Colonic mucosa (tissue), 4 donors: ENCODE results near the gene MBD3. TPM values are rescaled to one million over a fixed set of nuclear protein-coding genes. Genes with fewer than 3 reads are reported as not detected.

Experiments
- DNase-seq: peaks from one replicate; pipeline ENCODE4 v3.0.0-alpha.2; 2020
- H3K27ac ChIP-seq: fragments of 200-600 bp; one replicate; pipeline ENCODE4 v1.8.0; 2021
- H3K27me3 ChIP-seq: fragments of 200-600 bp; one replicate; pipeline ENCODE4 v1.8.0; 2021
- H3K36me3 ChIP-seq: fragments of 200-600 bp; one replicate; pipeline ENCODE4 v1.8.0; 2021
- H3K4me1 ChIP-seq: fragments of 200-600 bp; one replicate; pipeline ENCODE4 v1.8.0; 2021; ENCODE audit warnings: mild to moderate bottlenecking
- H3K4me3 ChIP-seq: fragments of 200-600 bp; one replicate; pipeline ENCODE4 v1.8.0; 2021
- H3K9ac ChIP-seq, 2 donors: one replicate each; pipeline ENCODE4 v1.7.0; 2013; ENCODE audit warnings: control low read depth in 2 of 2, low read depth in 2 of 2, low read length in 2 of 2
- H3K9me3 ChIP-seq: fragments of 200-600 bp; one replicate; pipeline ENCODE4 v1.8.0; 2021
- intact Hi-C: fragments of 100-400 bp; cut with DNase I; formaldehyde crosslinking; loops from one replicate; pipeline ENCODE4 v1.14.1; 2022
- total RNA-seq, 2 donors: library from RNA; stranded (reverse); fragmentation: NEBNext Ultra II Directional in 1 of 2; extraction: Animal tissue kit (Norgen Biotek cat#: 25700) in 1 of 2; gene quantifications; one replicate each; pipeline ENCODE4 v1.2.1, GENCODE V29; 2021
- TF ChIP-seq, protein P1 (sequence below): fragments of 200-600 bp; IDR thresholded peaks from one replicate; pipeline ENCODE4 v1.8.0; 2022; ENCODE audit warnings: antibody characterized with exemption, mild to moderate bottlenecking
- donor health status: healthy.
- donor health status: DM: no; HTN: no; CAD: no.
- donor health status: DM: no; HTN: no; CAD: no.

Gene MBD3
- total RNA-seq, 2 donors from 2014 or later, result 44.9 to 109 TPM

GRCh38 chr19:1602091-1602707 is 9.5 kb upstream of the MBD3 start:
- intact Hi-C loops, result no loop called here
- TF ChIP-seq, protein P1, sequence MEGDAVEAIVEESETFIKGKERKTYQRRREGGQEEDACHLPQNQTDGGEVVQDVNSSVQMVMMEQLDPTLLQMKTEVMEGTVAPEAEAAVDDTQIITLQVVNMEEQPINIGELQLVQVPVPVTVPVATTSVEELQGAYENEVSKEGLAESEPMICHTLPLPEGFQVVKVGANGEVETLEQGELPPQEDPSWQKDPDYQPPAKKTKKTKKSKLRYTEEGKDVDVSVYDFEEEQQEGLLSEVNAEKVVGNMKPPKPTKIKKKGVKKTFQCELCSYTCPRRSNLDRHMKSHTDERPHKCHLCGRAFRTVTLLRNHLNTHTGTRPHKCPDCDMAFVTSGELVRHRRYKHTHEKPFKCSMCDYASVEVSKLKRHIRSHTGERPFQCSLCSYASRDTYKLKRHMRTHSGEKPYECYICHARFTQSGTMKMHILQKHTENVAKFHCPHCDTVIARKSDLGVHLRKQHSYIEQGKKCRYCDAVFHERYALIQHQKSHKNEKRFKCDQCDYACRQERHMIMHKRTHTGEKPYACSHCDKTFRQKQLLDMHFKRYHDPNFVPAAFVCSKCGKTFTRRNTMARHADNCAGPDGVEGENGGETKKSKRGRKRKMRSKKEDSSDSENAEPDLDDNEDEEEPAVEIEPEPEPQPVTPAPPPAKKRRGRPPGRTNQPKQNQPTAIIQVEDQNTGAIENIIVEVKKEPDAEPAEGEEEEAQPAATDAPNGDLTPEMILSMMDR, result no peak
- DNase-seq, result no peak
- Histone ChIP-seq H3K9ac (no peak overlapping the region), H3K27me3 (no peaks in the 10 kb centered on the region), H3K36me3 (peaks cover 6% of the 10 kb centered on the region), H3K4me3 (no peak overlapping the region), H3K9me3 (no peaks in the 10 kb centered on the region), H3K27ac (no peak overlapping the region), H3K4me1 (peaks cover 17% of the 10 kb centered on the region)

- DNase-seq, result no peak
- Histone ChIP-seq H3K36me3 (peaks cover 6% of the 10 kb centered on the region), H3K9ac (no peak overlapping the region), H3K4me3 (no peak overlapping the region), H3K9me3 (no peaks in the 10 kb centered on the region), H3K4me1 (peaks cover 17% of the 10 kb centered on the region), H3K27ac (no peak overlapping the region), H3K27me3 (no peaks in the 10 kb centered on the region)
- intact Hi-C loops, result no loop called here
- TF ChIP-seq, protein P1, result no peak
These were observed 9.0 kb upstream of the MBD3 start for GRCh38 chr19:1601613-1602064.

- H3K4me1 ChIP-seq, result peaks cover 15% of the 10 kb centered on the region
- H3K27me3 ChIP-seq, result no peaks in the 10 kb centered on the region
- peaks cover 6% of the 10 kb centered on the region for H3K36me3 ChIP-seq
- no peak overlapping the region for H3K9ac ChIP-seq
- DNase-seq, result no peak
- H3K9me3 ChIP-seq, result no peaks in the 10 kb centered on the region
- TF ChIP-seq, protein P1, result no peak
- H3K27ac ChIP-seq, result no peak overlapping the region
- H3K4me3 ChIP-seq, result no peak overlapping the region
- intact Hi-C loops, result no loop called here
These were observed 6.8 kb upstream of the MBD3 start for GRCh38 chr19:1599460-1599846.

DNA sequence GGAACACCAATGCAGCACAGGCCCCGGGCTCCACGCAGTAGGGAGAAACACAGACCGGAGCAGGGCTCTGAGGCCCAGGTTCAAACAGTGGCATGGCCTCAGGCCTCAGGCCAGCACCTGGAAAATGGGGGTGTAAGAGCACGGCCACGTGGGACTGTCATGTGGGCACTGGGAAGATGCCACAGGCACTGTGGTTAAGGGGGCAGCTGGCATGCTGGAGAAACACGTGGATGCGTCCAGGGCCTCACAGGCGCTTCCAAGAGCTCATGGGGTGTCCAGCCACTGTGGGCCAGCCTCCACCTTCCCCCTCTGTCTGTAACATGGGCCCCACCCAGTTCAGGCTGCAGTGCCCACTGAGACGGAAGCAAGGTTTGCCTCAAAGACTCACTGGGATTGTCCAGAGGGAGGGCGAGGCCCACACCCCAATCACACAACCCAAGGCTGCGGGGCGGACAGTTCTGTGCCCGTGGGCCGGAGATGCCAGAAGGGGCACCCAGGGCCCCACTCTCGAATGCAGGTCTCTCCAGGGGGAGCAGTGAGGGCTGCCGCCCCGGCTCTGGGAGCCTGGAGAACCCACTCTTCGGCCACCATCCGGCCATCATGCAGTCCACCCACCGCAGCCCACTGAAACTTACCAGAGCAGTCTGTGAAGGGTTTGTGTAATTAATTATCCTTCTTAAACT is 6.3 kb upstream of the MBD3 start:
- intact Hi-C loops, result no loop called here
- Histone ChIP-seq H3K36me3 (peaks cover 6% of the 10 kb centered on the region), H3K4me3 (no peak overlapping the region), H3K27me3 (no peaks in the 10 kb centered on the region), H3K9ac (no peak overlapping the region), H3K9me3 (no peaks in the 10 kb centered on the region), H3K27ac (no peak overlapping the region), H3K4me1 (peaks cover 10% of the 10 kb centered on the region)
- no peak for DNase-seq
- TF ChIP-seq, protein P1, result no peak

- no peak for DNase-seq
- Histone ChIP-seq H3K36me3 (peaks cover 6% of the 10 kb centered on the region), H3K4me1 (peaks cover 10% of the 10 kb centered on the region), H3K9me3 (no peaks in the 10 kb centered on the region), H3K9ac (peak overlapping the region; percentile 66), H3K27ac (no peak overlapping the region), H3K4me3 (peak overlapping the region; percentile 64), H3K27me3 (no peaks in the 10 kb centered on the region)
- intact Hi-C loops, result no loop called here
- TF ChIP-seq, protein P1, result no peak
These were observed 772 bp upstream of the MBD3 start for GRCh38 chr19:1593501-1593772.
